DMS114 treated with DMSO at 0.1 percent for 48 hours (cell line): ENCODE measurements around the gene WIPF2.
"Not testable (repeated sequence)": the region's sequence is repeated elsewhere in the genome, so short reads cannot be mapped to it uniquely, and the experiment has no call there.

Source experiments
- DNase-seq: peaks from one replicate; lab custom pipeline; 2025; ENCODE audit not compliant: unreplicated experiment; lab: John Stamatoyannopoulos, UW

Gene WIPF2

DNA sequence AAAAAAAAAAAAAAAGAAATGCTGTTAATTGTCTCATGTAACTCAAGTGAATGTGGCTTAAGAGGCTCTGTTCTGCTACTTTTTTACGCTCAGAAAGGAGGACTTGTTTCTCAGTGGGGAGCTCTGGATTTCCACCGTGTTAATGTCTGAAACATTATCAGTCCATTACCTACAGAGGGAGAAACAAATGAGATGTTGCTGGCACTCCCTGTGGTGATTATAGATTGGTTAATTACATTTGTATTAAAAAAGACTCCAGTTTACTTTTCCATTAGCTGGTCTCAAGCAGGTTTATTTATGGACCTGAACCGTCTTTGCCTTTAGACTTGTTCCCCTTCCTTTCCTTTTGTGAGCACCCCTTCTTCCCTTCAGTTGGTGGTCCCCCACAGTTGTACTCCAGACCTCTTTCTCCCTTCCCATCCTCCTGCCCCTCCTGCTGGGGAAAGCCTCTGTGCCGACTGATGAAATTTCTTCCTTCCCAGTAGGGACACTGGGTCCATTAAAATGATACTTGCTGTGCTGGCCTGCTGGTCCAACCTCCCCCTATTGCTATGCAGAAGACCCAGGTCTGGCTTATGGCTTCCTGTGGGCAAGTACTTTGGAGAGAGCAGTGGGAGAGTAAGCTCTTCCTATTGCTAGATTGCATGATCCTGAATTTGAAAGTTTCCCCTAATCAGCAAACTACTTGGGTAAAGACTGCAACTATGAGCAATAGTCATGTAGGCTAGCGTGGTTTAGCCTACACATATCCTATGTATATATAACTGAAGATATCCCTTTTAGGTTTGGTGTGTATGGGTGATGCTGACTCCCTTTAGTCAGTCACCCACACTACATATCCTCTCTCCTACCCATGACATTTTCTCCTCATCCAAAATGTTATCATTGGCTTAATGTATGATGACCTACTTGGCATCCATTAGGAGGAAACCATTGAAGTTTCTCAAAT is 76.7 kb downstream of the WIPF2 start:
- DNase-seq = no peak

DNA sequence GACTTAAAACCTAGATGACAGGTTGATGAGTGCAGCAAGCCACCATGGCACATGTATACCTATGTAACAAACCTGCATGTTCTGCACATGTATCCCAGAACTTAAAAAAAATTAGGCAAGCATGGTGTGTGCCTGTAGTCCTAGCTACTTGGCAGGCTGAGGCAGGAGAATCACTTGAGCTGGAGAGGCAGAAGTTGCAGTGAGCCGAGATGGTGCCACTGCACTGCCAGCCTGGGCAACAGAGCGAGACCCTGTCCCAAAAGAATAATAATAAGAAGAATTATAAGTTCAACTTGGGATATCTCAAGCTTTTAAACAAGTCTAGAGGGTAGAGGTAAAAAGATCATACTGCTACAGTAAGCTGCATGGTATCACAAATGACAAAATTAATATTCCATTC is 78.4 kb downstream of the WIPF2 start:
- no peak for DNase-seq

DNA sequence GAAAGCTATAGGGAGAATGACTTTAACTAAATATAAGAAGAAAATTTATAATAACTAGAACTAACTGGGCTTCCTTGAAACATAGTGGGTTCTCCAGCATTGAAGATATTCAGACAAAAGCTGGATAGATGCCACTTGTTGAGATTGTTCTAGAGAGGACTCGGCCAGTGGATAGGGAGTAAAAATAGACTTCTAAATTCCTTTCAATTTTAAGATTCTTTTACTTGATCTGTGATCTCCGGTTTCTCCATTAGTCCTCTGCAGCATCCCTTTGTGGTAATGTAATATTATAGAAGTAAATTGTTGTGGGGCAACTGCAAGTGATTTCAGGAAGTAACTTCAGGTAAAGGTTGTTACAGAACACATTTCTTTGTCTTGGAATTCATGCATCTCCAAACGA is 79.6 kb downstream of the WIPF2 start:
- DNase-seq = no peak

DNA sequence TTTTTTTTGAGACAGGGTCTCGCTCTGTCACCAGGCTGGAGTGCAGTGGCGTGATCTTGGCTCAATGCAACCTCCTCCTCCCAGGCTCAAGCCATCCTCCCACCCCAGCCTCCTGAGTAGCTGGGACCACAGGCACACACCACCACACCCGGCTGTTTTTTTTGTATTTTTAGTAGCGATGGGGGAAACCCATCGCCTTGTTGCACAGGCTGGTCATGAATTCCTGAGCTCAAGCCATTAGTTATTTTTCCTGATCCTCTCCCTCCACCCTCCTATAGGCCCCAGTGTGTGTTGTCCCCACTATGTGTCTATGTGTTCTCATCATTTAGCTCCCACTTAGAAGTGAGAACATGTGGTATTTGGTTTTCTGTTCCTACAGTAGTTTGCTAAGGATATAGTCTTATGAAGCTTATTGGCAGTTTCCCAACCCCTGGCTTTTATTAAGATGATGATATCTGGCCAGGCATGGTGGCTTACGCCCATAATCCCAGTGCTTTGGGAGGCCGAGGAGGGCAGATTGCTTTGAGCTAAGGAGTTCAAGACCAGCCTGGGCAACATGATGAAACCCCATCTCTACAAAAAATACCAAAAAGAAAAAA is 80.2 kb downstream of the WIPF2 start:
- not testable (repeated sequence) for DNase-seq

DNA sequence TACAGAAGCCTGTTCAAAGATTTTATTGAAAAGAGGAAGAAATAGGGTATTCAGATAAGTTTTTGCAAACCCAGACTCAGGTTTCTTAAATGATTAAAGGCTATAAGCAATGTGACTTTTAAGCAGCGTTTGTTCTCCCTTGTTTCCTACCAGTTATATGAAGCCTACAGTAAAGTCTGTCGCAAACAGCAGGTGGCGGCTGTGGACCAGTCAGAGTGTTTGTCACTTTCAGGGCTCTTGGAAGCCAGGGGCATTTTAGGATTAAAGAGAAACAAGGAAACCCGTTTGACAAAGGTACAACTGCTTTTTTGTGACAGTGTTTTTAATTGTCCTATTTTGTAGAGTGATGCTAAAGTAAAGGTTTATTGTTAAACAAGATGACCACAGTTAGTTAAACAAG is 82.2 kb downstream of the WIPF2 start:
- peak; percentile 19 for DNase-seq

DNA sequence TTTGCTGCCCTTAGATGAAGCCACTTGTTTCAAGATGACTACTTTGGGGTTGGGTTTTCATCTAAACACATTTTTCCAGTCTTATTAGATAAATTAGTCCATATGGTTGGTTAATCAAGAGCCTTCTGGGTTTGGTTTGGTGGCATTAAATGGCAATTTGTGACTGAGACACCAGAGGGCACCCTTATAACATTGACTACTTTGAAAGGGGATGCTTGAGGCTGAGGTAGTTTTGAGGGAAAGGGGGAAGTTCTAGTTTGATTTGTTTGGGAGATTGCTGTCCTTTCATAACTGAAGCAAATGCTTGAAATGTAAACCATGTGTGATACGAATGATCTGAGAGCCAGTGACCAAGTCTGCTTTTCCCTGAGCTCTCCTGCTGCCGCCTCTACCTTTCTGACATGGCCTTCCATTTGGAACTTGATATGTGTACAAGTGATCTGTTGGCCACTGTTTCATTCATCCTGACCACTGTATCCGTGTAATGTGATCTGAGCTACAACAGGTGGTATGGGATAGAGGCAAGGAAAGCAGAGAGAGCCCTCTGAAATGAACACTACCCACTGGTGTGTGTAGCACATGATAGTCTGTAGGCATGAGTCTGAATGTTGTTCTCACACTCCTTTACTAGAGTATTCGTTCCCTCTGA is 84.0 kb downstream of the WIPF2 start:
- DNase-seq = peak; percentile 51

DNA sequence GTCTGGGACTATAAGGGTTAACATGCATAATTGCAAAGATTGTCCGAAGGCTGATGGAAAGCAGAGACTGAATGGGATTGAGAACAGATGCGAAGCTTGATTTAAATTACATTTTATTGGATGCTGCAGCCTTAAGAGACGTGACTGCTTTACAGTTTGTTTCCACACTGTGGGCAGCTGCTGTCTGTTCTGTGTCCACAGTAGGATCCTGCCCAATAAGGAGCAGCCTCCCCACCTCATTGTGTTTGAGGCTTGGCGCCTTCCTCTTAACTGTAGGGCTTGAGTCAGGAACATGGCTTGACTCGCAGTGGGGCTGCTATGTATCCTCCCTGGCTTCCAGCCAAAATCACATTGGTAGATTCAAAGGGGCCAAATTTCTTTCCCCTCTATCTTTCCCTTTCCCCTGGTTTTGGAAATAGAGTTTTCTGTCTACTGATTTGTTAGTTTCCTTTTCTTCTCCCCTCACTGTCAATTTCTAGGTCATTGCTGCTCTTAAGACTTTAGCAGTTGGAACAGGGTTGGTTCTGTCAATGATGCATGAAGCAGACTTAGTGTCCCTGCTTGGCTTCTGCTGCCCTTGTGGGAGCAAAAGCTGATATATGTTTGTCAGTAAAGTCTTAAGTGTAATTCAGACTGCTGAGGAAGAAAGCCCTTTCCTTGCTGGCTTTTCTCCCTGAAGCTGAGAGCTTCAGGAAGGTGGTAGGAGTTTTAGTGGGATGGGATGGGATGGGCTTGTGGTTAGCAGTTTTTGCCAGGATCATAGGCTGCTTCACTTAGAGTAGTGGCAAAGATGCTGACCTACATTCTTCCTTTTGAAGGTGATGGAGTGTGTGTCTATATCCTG is 84.8 kb downstream of the WIPF2 start:
- DNase-seq = no peak

DNA sequence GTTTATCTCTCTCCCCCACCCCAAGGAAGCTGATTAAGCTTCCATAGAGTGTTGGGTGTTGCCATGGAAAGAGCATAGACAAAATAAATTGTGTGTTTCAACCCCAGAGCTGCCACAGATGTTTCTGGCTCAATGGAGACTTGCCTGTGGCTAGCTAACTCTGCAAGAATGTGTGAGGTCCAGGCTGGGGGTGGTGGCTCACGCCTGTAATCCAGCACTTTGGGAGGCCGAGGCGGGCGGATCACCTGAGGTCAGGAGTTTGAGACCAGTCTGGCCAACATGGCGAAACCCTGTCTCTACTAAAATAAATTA is 85.4 kb downstream of the WIPF2 start:
- not testable (repeated sequence) for DNase-seq

DNA sequence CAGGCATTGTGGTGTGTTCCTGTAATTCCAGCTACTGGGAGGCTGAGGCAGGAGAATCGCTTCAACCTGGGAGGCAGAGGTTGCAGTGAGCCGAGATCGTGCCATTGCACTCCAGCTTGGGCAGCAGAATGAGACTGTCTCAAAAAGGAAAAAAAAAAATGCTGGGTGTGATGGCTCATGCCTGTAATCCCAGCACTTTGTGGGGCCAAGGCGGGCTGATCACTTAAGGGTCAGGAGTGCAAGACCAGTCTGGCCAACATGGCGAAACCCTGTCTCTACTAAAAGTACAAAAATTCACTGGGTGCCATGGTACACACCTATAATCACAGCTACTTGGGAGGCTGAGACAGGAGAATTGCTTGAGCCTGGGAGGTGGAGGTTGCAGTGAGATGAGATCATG is 85.8 kb downstream of the WIPF2 start:
- not testable (repeated sequence) for DNase-seq

DNA sequence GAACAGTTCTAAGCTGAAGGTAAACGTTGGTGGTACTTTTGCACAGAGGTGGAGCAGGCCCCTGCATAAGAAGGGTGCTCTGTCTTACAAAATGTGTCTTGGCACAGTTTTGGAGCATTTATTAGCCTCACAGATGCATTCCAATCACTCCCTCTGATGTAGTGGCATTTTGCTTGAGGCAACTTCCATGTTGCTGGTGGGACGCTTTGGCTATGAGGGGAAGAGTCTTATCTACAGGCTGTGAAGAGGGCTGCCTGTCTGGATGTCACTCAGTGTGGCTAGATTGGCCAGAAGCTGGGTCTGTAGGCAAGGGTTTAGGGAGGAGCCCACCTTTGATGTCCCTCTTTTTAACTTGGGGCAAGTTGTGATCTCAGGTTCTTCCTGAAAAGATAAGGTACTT is 87.3 kb downstream of the WIPF2 start:
- no peak for DNase-seq

DNA sequence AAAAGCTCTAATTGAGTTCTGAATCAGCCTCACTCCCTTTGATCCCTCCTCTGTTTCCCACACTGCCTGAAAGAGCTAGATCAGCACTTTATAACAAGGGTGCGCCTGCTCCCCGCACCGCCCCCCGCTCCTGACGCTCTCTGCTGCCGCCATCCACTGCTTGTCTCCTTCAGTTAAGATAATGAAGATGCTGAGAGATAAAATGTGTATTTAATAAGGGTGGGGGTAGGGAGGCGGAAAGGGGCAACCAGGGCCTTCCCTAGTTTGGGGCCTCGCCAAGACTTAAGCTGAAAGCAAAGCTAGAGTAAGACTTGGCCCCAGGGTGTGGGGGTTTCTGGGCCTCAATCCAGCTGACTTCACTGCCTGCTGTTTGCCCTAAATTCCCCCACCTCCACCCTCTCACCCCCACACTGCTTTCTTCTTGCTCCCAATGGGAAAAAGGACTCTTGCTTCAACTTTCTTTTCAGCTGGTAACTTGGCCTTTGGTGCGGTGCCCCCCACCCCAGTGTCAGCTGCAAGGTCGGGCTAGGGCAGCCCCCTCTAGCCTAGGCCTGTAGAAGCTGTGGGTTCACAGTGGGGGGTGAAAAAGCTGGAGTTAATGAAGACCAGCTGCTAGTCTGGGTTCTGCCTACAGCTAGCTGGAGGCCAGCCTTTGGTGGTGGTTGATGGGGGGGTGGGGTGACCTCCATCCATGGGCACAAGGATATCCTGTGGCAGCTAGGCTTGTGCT is 88.1 kb downstream of the WIPF2 start:
- DNase-seq = no peak

DNA sequence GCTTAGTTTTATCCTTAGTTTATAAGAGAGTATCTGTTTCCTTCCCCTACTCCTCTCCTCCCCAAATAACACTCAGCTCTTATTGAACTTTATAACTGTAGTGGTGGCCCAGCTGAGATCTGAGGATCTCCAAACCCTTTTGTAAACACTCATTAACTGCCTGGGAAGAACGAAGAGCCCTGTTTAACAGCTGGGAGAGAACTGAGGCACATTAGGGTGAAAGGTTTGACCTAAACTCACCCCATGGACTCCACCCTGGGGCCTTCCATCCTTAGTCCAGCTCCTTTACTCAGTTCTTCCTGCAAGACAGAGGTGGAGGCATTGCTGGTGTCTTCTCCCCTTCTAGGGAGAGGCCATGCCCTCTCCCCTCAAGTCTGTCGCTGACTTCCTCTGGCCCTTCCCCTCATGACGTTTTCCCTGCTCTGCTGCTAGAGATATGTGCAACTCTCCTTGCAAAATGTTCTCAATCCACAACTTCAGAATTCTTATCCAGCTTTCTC is 88.7 kb downstream of the WIPF2 start:
- DNase-seq = no peak

DNA sequence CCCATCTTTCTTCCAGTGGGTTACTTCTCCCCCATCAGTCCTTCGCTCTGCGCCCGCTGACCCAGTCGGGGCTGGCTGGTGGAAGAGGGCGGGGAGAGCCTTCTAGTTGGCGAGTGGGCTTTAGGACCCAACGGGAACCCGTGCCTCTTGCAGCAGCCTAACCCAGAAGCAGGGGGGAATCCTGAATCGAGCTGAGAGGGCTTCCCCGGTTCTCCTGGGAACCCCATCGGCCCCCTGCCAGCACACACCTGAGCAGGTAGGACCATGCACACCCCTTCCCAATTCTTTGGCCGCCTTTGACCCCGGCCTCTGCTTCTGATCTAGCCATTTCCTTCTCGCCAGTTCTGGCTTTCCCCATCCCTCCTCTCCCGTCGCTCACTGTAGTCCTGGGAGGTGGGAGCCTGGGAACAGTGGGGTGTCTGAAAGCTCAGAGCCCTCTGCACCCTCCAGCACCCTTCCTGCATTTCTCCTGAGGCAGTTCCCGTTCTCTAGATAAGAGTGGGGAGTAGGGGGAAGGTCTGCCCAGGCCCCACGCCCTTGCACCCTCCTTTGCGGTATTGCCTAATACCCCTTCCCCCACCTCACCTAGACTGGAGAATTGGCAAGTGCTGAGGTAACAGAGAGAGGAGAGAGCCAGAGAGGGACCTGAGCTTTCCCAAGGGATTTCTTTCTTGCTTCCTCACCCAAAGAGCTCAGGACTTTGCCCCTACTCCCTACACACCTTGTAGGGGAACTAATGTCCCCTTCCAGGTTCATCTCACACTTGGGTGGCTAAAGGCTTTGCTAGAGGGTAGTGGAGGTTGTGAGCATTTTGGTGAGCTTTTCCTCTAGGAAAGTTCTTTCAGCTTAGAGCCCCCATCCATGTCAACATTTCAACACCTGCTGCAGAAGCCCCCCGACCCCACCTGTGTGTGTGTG is 90.2 kb downstream of the WIPF2 start, which contains the start of gene RARA:
Gene RARA (plus strand): TSS at position 150 of the 918 bp plus-strand sequence. CDS start 22,039 bp downstream, outside the sequence.
- DNase-seq = no peak

DNA sequence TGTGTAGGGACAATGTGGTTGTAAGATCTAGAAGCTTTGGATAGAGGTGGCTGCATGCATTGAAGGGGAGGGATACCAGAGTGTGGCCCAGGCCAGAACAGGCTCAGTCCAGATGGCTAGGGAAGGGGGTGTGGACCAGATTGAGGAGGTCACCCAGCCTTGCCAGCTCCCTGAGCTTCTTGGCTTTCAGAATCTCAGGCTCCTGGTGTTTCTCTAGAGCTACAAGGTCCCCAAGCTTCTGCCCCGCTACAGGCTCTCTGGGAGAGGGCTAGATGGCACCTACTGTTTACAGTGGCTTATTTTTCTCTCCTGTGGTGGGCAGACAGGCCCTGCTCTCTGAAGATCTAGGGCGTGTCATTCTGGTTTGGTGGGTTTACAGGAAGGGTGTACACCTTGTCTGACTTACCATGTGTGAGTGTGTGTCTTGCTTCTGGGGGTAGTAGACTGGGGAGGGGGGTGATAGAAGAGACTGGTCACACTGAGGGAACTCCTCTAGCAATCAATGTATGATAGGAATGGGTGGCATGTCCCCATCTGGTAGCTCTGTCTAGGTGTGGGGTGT is 90.9 kb downstream of the WIPF2 start:
- DNase-seq = no peak

DNA sequence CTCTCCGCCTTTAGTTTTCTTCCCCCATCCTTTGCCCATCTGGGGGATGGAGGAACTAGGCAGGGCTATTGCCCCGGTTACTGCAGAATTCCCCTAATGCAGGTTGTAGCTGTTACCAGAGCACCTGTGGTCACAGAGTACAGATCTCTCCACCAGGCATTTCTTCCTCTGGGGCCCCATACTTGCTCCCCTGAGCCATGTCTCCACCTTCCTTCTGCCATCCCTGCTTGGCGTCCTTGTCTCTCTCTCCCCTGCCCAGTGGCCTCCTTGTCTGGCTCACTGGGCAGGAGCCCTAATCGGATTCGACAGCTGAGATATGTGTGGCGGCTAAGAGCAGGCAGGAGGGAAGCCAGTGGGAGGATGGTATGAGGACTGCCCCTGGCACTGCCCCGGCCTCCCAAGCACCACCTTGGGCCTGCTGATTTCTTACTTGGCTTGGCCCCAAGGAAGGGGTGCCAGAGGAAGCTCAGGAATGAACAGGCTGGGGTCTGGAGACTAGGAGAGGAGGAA is 91.8 kb downstream of the WIPF2 start:
- no peak for DNase-seq

DNA sequence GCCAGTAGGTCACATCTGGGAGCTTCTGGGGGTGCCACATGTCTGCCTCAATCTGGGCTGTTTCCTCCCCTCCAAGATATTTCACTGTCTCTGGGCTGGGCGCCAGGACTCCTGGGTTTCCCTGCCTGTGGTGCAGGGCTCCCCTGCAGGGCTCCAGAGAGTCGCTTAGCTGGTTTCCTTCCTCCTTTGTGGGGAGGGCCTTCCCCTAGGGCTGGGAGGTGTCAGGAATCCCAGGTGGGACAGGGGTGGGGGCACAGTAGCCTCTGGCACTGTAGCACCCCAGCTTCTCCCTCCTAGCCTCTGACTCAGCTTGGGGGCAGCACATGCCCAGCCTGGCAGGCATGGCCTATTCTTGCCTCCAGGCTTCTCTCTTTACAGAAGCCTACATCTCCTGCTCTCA is 92.5 kb downstream of the WIPF2 start:
- DNase-seq = no peak

DNA sequence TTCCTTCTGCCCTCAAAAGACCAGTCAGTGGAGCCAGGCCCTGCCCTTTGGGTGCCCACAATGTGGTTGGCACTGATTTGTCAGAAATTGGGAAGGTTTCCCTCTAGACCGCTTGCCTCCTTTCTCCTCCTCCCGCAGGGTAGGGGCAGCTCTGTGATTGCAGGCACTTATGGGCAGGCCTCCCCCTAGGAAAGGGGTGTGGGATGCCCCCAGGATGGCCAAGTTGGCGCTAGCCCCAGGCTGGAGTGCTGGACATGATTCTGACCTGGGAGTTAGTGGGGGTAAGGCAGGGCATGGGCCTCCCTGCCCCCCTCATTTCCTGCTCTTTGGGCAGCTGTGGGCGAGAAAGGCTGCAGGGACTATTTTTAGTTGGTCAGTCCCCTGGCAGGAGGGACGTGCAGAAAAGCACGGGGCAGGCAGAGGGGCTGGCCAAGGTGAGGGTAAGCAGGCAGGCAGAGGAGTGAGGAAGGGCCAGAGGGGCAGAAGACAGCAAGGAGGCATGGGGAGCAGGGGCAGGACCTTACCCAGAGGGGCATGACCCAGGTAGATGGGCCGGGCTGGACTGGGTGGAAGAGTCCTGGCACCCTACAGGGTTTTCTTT is 93.1 kb downstream of the WIPF2 start:
- no peak for DNase-seq
